Left lung (tissue), 10 donors: ENCODE data around the gene EXO5. TPM values are rescaled to one million over a fixed set of nuclear protein-coding genes. Genes with fewer than 3 reads are reported as not detected.
"Not testable (repeated sequence)": the region's sequence is repeated elsewhere in the genome, so short reads cannot be mapped to it uniquely, and the experiment has no call there.

Source experiments
- ATAC-seq: fragments of 200-7000 bp; cut with Tn5 transposase; one replicate; pipeline ENCODE4 v1.9.1; 2020; ENCODE audit warnings: moderate library complexity
- DNase-seq, 4 donors: peaks; one replicate each; pipeline ENCODE4 v3.0.0-alpha.2; 2013 to 2020
- H3K27ac ChIP-seq, 2 donors: fragments of 200-600 bp; sonication (generic) in 1 of 2; one replicate each; pipeline versions ENCODE4 v1.5.0 to v1.8.0; 2020 to 2021
- H3K27me3 ChIP-seq, 2 donors: fragments of 200-600 bp; sonication (generic) in 1 of 2; one replicate each; pipeline versions ENCODE4 v1.5.0 to v1.8.0; 2020 to 2021
- H3K36me3 ChIP-seq, 2 donors: fragments of 200-600 bp; sonication (generic) in 1 of 2; one replicate each; pipeline versions ENCODE4 v1.5.0 to v1.8.0; 2020 to 2021
- H3K4me1 ChIP-seq, 2 donors: fragments of 200-600 bp; one replicate each; pipeline ENCODE4 v1.8.0; 2021
- H3K4me3 ChIP-seq, 2 donors: fragments of 200-600 bp; sonication (generic) in 1 of 2; one replicate each; pipeline versions ENCODE4 v1.5.0 to v1.8.0; 2020 to 2021; ENCODE audit warnings: mild to moderate bottlenecking in 1 of 2
- H3K9me3 ChIP-seq, 2 donors: fragments of 200-600 bp; sonication (generic) in 1 of 2; one replicate each; pipeline versions ENCODE4 v1.5.0 to v1.8.0; 2020 to 2021
- intact Hi-C, 2 donors: fragments of 100-400 bp; cut with DNase I; formaldehyde crosslinking; loops; one replicate each; pipeline versions ENCODE4 v1.11.2 to v1.14.2; 2022
- polyA plus RNA-seq, 6 donors: library from polyadenylated mRNA; unstranded; fragments of 120-200 nt; gene quantifications; one replicate each; pipeline ENCODE4 v1.2.1, GENCODE V29; 2013; ENCODE audit not compliant: insufficient read length in 6 of 6
- total RNA-seq, 2 donors: library from RNA; stranded (reverse); fragmentation: NEBNext Ultra II Directional; extraction: Animal tissue kit (Norgen Biotek cat#: 25700); gene quantifications; one replicate each; pipeline ENCODE4 v1.2.1, GENCODE V29; 2021
- TF ChIP-seq, protein P1 (sequence below), 2 donors: fragments of 200-600 bp; sonication (generic) in 1 of 2; IDR thresholded peaks; one replicate each; pipeline versions ENCODE4 v1.5.0 to v1.8.0; 2021; ENCODE audit warnings: antibody characterized with exemption in 2 of 2
- donor health status: DM: no; HTN: yes; CAD: no.
- donor health status: DM: no; HTN: no; CAD: no.

EXO5 gene
- total and polyA plus RNA-seq, 8 donors, result 8.2 to 15.3 (median 12.4) TPM

DNA sequence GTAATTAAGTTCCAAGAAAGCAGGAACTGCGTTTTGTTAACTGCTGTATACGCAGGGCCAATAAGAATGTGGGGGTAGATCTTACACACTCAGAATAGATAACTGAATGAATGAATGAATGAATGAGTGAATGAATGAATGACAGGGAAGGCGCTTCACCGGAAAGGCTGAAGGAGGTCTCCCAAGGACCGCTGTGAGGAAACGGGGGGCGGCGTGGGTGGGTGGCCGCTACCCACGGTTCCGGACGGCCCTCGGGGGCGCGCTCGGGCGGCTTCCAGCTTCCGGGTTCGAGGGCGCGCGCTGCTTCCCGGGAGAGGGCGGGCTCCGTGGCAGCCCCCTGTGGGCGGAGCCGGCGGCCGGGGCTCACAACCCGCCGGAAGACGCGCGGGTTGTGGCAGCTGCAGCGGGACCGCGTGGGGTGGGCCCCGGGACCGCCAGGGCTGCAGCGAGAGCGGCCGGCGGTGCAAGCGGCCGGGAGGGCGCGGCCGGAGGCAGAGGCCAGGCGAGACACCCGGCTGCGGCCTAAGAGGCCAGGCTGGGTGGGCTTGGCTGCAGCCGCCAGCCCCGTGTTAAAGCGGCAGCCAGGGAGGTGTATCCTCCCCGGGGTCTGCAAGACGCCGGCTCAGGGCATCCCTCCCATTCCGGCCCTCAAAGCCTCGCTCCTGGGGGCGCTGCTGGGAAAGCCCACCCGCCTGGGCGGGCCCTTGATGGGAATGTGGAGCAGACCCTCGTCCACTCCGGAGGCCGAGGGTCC lies 31.5 kb upstream of the EXO5 start, which contains the start of gene ZFP69:
Gene ZFP69, plus strand, starts transcription at position 367 of the 754 bp plus-strand sequence. CDS start 2,072 bp downstream, outside the sequence.
- TF ChIP-seq, protein P1, sequence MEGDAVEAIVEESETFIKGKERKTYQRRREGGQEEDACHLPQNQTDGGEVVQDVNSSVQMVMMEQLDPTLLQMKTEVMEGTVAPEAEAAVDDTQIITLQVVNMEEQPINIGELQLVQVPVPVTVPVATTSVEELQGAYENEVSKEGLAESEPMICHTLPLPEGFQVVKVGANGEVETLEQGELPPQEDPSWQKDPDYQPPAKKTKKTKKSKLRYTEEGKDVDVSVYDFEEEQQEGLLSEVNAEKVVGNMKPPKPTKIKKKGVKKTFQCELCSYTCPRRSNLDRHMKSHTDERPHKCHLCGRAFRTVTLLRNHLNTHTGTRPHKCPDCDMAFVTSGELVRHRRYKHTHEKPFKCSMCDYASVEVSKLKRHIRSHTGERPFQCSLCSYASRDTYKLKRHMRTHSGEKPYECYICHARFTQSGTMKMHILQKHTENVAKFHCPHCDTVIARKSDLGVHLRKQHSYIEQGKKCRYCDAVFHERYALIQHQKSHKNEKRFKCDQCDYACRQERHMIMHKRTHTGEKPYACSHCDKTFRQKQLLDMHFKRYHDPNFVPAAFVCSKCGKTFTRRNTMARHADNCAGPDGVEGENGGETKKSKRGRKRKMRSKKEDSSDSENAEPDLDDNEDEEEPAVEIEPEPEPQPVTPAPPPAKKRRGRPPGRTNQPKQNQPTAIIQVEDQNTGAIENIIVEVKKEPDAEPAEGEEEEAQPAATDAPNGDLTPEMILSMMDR (IDR thresholded peaks at IDR 0.05), result no peak
- no peaks in the 10 kb centered on the region for H3K27me3 ChIP-seq
- peak within 1 kb of the TSS; percentile 84 to 94 for H3K4me3 ChIP-seq
- H3K36me3 ChIP-seq, result peaks cover 0 to 11% of the 10 kb centered on the region in 2 donors
- ATAC-seq (peak; percentile 97), DNase-seq (peak; percentile 67 to 93 (median 77))
- H3K4me1 ChIP-seq, result peaks cover 0 to 15% of the 10 kb centered on the region in 2 donors
- intact Hi-C loops, result no loop called here
- peaks cover 0 to 40% of the 10 kb centered on the region in 2 donors for H3K9me3 ChIP-seq
- H3K27ac ChIP-seq, result peak within 1 kb of the TSS; percentile 44 to 71

DNA sequence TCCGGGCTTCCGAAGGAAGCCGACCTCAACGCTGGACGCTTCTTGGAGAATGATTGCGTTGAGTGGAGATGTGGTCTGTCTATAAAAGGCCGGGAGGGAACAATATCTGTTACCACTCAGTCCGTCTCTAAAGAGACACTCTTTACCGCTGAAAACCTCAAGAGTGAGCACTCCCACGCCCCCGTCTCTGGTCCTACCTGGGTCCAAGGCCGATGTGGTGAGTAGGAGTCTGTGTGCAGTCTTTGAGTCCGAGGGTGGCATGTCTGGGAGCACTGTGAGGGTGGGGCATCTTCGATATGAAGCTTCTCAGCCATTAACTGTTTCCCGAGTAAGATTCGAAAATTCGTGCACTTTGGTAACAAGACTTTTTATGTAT lies 30.9 kb upstream of the EXO5 start:
- DNase-seq, result no peak
- Histone ChIP-seq H3K27ac (peak overlapping the region; percentile 44 to 71), H3K27me3 (no peaks in the 10 kb centered on the region), H3K36me3 (peaks cover 0 to 16% of the 10 kb centered on the region in 2 donors), H3K4me1 (peaks cover 0 to 15% of the 10 kb centered on the region in 2 donors), H3K9me3 (peaks cover 0 to 39% of the 10 kb centered on the region in 2 donors), H3K4me3 (peak overlapping the region; percentile 84 to 94)
- intact Hi-C loops, result no loop called here
- ATAC-seq, result peak; percentile 61
- TF ChIP-seq, protein P1 (IDR thresholded peaks at IDR 0.05), result no peak

DNA sequence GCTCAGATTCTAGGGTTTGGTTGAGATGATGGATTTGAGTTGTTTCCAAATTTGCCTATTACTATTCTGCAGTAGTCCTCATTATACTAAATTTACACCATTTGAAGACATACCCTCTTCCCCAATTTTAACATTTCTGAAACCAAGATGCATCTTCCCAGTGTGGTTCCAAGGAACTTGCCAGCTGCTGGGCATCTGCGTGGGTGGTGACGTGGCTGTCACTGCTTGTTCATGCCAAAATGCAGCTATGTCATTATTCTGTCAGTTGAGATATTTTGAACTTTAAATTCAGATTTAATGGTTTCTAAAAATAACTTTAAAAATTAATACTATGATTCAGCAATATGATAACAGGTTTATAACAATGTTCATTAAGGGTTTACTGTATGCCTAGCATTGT lies 30.3 kb upstream of the EXO5 start:
- Histone ChIP-seq H3K9me3 (peaks cover 0 to 37% of the 10 kb centered on the region in 2 donors), H3K27me3 (no peaks in the 10 kb centered on the region), H3K36me3 (peaks cover 2 to 22% of the 10 kb centered on the region in 2 donors), H3K4me3 (peak overlapping the region; percentile 84 to 94), H3K4me1 (peaks cover 0 to 15% of the 10 kb centered on the region in 2 donors), H3K27ac (no peak overlapping the region)
- DNase-seq (no peak), ATAC-seq (no peak)
- TF ChIP-seq, protein P1 (IDR thresholded peaks at IDR 0.05), result no peak
- intact Hi-C loops, result no loop called here

GRCh38 chr1:40479156-40479555 lies 29.4 kb upstream of the EXO5 start:
- Histone ChIP-seq H3K9me3 (peaks cover 0 to 36% of the 10 kb centered on the region in 2 donors), H3K4me3 (no peak overlapping the region), H3K36me3 (peaks cover 3 to 30% of the 10 kb centered on the region in 2 donors), H3K27ac (no peak overlapping the region), H3K27me3 (no peaks in the 10 kb centered on the region), H3K4me1 (peaks cover 0 to 15% of the 10 kb centered on the region in 2 donors)
- TF ChIP-seq, protein P1 (IDR thresholded peaks at IDR 0.05), result no peak
- DNase-seq (no peak), ATAC-seq (no peak)
- intact Hi-C loops, result no loop called here

GRCh38 chr1:40495315-40495903 lies 13.2 kb upstream of the EXO5 start:
- H3K36me3 ChIP-seq, result peaks cover 0 to 82% of the 10 kb centered on the region in 2 donors
- H3K9me3 ChIP-seq, result peaks cover 0 to 90% of the 10 kb centered on the region in 2 donors
- TF ChIP-seq, protein P1 (IDR thresholded peaks at IDR 0.05), result no peak
- H3K27ac ChIP-seq, result no peak overlapping the region
- ATAC-seq (no peak), DNase-seq (no peak)
- intact Hi-C loops, result no loop called here
- no peaks in the 10 kb centered on the region for H3K27me3 ChIP-seq
- H3K4me3 ChIP-seq, result no peak overlapping the region
- no peaks in the 10 kb centered on the region for H3K4me1 ChIP-seq

DNA sequence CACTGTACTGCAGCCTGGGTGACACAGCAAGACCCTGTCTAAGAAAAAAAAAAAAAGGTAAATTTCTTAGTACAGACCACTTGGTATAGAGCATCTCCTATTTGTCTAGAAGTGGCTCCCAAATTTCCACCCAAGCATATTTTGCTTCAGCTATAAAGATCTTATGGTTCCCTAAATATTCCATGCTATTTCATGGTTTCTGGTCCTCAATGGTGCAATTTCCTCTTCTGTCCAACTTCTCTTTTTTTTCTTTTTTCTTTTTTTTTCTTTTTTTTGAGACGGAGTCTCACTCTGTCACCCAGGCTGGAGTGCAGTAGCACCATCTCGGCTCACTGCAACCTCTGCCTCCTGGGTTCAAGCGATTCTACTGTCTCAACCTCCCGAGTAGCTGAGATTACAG lies 5.9 kb upstream of the EXO5 start:
- H3K36me3 ChIP-seq, result peaks cover 0 to 23% of the 10 kb centered on the region in 2 donors
- H3K9me3 ChIP-seq, result peaks cover 0 to 92% of the 10 kb centered on the region in 2 donors
- ATAC-seq, H3K4me3 ChIP-seq, intact Hi-C loops, DNase-seq, H3K4me1 ChIP-seq, H3K27me3 ChIP-seq, H3K27ac ChIP-seq: not testable (repeated sequence)
